ENCODE data around the gene FGL2. TPM values are rescaled to one million over a fixed set of nuclear protein-coding genes. Genes with fewer than 3 reads are reported as not detected.

Gene FGL2
- total RNA-seq, 1 experiment from 2014 or later = 0.14 TPM

DNA sequence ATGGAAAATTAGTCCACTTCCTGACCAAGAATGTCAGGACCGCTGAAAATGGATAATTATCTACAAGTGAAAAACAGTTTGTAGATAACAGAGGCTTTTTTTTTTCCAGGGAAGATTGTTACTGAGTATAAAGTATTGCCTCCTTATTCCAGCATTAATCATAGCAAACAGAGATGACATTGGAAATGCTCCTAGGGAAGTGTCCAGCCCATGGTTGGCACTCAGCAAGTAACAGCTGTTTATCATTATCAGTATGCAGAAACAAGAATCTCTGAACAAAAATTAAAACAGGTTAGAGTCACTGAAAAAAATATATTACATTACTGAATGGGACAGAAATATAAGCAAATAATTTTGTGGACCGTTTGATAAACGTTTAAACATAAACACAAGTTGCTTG lies 14.6 kb downstream of the FGL2 start:
- intact Hi-C loops (cut with micrococcal nuclease; ENCODE audit: unreplicated experiment) = no loop called here
- Mint-ChIP-seq H3K27ac (ENCODE audit: unreplicated experiment) (no peak overlapping the region), H3K27me3 (ENCODE audit: unreplicated experiment) (no peaks in the 10 kb centered on the region), H3K9me3 (ENCODE audit: low read depth, unreplicated experiment) (no peaks in the 10 kb centered on the region), H3K36me3 (ENCODE audit: insufficient read depth, unreplicated experiment) (no peaks in the 10 kb centered on the region), H3K4me1 (ENCODE audit: low read depth, unreplicated experiment) (no peaks in the 10 kb centered on the region), H3K4me3 (ENCODE audit: low read depth, unreplicated experiment) (no peak overlapping the region)
- BruUV-seq (replicated peaks) = no TSS peak
- CTCF ChIA-PET = no interaction called here
- TF ChIP-seq CTCF (IDR thresholded peaks at IDR 0.05; ENCODE audit: unreplicated experiment) = no peak
- DNase-seq = no peak

- no TSS peak for BruUV-seq (replicated peaks)
- H3K4me1 Mint-ChIP-seq (ENCODE audit: low read depth, unreplicated experiment) = no peaks in the 10 kb centered on the region
- no peaks in the 10 kb centered on the region for H3K27me3 Mint-ChIP-seq (ENCODE audit: unreplicated experiment)
- H3K36me3 Mint-ChIP-seq (ENCODE audit: insufficient read depth, unreplicated experiment) = no peaks in the 10 kb centered on the region
- TF ChIP-seq CTCF (IDR thresholded peaks at IDR 0.05; ENCODE audit: unreplicated experiment) = no peak
- H3K27ac Mint-ChIP-seq (ENCODE audit: unreplicated experiment) = no peak overlapping the region
- intact Hi-C loops (cut with micrococcal nuclease; ENCODE audit: unreplicated experiment) = no loop called here
- no peak for DNase-seq
- CTCF ChIA-PET = no interaction called here
- no peak overlapping the region for H3K4me3 Mint-ChIP-seq (ENCODE audit: low read depth, unreplicated experiment)
- H3K9me3 Mint-ChIP-seq (ENCODE audit: low read depth, unreplicated experiment) = no peaks in the 10 kb centered on the region
These were observed 15.2 kb downstream of the FGL2 start for GRCh38 chr7:77184463-77184862.

- Mint-ChIP-seq H3K4me1 (ENCODE audit: low read depth, unreplicated experiment) (no peaks in the 10 kb centered on the region), H3K9me3 (ENCODE audit: low read depth, unreplicated experiment) (no peaks in the 10 kb centered on the region), H3K27ac (ENCODE audit: unreplicated experiment) (no peak overlapping the region), H3K4me3 (ENCODE audit: low read depth, unreplicated experiment) (no peak overlapping the region), H3K36me3 (ENCODE audit: insufficient read depth, unreplicated experiment) (no peaks in the 10 kb centered on the region), H3K27me3 (ENCODE audit: unreplicated experiment) (no peaks in the 10 kb centered on the region)
- TF ChIP-seq CTCF (IDR thresholded peaks at IDR 0.05; ENCODE audit: unreplicated experiment) = no peak
- CTCF ChIA-PET = no interaction called here
- no peak for DNase-seq
- BruUV-seq (replicated peaks) = no TSS peak
- intact Hi-C loops (cut with micrococcal nuclease; ENCODE audit: unreplicated experiment) = no loop called here
These were observed 17.4 kb downstream of the FGL2 start for GRCh38 chr7:77182261-77182660.

GRCh38 chr7:77181734-77182133 lies 17.9 kb downstream of the FGL2 start:
- CTCF ChIA-PET = no interaction called here
- intact Hi-C loops (cut with micrococcal nuclease; ENCODE audit: unreplicated experiment) = no loop called here

More at GRCh38 chr7:77181734-77182133, 17.9 kb downstream of the FGL2 start:
- Mint-ChIP-seq H3K4me1 (ENCODE audit: low read depth, unreplicated experiment) (no peaks in the 10 kb centered on the region), H3K9me3 (ENCODE audit: low read depth, unreplicated experiment) (no peaks in the 10 kb centered on the region), H3K27me3 (ENCODE audit: unreplicated experiment) (no peaks in the 10 kb centered on the region), H3K27ac (ENCODE audit: unreplicated experiment) (no peak overlapping the region), H3K4me3 (ENCODE audit: low read depth, unreplicated experiment) (no peak overlapping the region), H3K36me3 (ENCODE audit: insufficient read depth, unreplicated experiment) (no peaks in the 10 kb centered on the region)
- TF ChIP-seq CTCF (IDR thresholded peaks at IDR 0.05; ENCODE audit: unreplicated experiment) = no peak
- no TSS peak for BruUV-seq (replicated peaks)
- no peak for DNase-seq

Measured in Calu3 (cell line).